ENCODE results near the gene TVP23C. TPM values are rescaled to one million over a fixed set of nuclear protein-coding genes. Genes with fewer than 3 reads are reported as not detected.

The TVP23C gene
- total RNA-seq, 2 experiments from 2014 or later, result 6.5 to 20.3 TPM

DNA sequence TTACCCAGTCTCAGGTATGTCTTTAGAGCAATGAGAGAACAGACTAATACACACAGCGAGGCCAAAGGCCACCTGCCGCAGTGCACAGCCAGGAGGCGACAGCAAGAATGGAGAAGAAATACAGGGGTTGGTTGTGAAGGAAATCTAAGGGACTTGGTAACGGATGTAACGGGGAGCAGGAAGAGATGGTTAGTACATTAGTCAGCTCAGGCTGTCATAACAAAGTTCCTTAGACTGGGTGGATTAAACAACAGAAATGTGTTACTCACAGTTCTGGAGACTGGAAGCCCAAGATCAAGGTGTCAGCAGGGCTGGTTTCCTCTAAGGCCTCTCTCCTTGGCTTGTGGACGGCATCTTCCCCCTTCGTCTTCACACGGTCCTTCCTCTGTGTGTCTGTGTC is 47.1 kb downstream of the TVP23C start:
- no peak overlapping the region for H3K4me2 ChIP-seq (ENCODE audit: low read length)
- BruUV-seq (replicated peaks), result no TSS peak
- ChIA-PET POLR2A (no interaction called here), CTCF (ENCODE audit: unreplicated experiment) (no interaction called here)
- intact Hi-C loops (cut with micrococcal nuclease; ENCODE audit: unreplicated experiment), result no loop called here
- no peaks in the 10 kb centered on the region for H3K36me3 ChIP-seq (ENCODE audit: insufficient read depth, low read length)
- H3K9me3 ChIP-seq (ENCODE audit: low read length), result no peaks in the 10 kb centered on the region
- no peaks in the 10 kb centered on the region for H3K4me1 ChIP-seq (ENCODE audit: insufficient read depth, low read length, poor library complexity, severe bottlenecking)
- H3K4me3 ChIP-seq (ENCODE audit: low read depth, low read length, poor library complexity, severe bottlenecking), result no peak overlapping the region
- H3K9me2 ChIP-seq (ENCODE audit: insufficient read depth, low read length), result no peaks in the 10 kb centered on the region
- no peak for DNase-seq (ENCODE audit: low spot score)
- no peak overlapping the region for H2AFZ ChIP-seq (ENCODE audit: low read length)
- TF ChIP-seq EZH2phosphoT487 (IDR thresholded peaks at IDR 0.05; ENCODE audit: borderline replicate concordance, low read depth, low read length), result no peak
- TF ChIP-seq, protein P1, sequence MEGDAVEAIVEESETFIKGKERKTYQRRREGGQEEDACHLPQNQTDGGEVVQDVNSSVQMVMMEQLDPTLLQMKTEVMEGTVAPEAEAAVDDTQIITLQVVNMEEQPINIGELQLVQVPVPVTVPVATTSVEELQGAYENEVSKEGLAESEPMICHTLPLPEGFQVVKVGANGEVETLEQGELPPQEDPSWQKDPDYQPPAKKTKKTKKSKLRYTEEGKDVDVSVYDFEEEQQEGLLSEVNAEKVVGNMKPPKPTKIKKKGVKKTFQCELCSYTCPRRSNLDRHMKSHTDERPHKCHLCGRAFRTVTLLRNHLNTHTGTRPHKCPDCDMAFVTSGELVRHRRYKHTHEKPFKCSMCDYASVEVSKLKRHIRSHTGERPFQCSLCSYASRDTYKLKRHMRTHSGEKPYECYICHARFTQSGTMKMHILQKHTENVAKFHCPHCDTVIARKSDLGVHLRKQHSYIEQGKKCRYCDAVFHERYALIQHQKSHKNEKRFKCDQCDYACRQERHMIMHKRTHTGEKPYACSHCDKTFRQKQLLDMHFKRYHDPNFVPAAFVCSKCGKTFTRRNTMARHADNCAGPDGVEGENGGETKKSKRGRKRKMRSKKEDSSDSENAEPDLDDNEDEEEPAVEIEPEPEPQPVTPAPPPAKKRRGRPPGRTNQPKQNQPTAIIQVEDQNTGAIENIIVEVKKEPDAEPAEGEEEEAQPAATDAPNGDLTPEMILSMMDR (conservative IDR thresholded peaks at IDR 0.05; ENCODE audit: low read length), result no peak
- no peaks in the 10 kb centered on the region for H4K20me1 ChIP-seq (ENCODE audit: insufficient read depth, low read length)
- H3K79me2 ChIP-seq (ENCODE audit: insufficient read depth, low read depth, low read length), result no peaks in the 10 kb centered on the region
- H3K27ac ChIP-seq (ENCODE audit: low read depth, low read length, poor library complexity, severe bottlenecking), result no peak overlapping the region

DNA sequence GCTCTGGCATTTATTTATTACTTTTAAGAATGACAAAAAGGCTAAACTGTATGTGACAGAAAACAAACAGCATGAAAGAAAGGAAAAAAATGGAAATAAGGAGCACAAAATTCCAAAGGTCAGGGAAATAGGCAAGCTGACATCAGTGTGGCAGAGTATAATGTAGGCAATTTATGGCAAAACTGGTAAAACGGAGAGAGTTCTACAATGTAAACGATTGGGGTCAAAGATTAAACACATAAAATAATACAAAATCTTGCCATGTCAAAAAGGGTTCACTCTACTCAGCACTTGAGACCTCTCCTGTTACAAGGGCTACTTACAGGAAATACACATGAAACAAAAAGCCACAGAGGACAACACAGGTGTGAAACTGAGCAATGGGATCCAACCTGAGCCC is 48.8 kb downstream of the TVP23C start:
- H3K27ac ChIP-seq (ENCODE audit: low read depth, low read length, poor library complexity, severe bottlenecking), result no peak overlapping the region
- no peak overlapping the region for H3K4me3 ChIP-seq (ENCODE audit: low read depth, low read length, poor library complexity, severe bottlenecking)
- no peaks in the 10 kb centered on the region for H3K9me3 ChIP-seq (ENCODE audit: low read length)
- ChIA-PET CTCF (ENCODE audit: unreplicated experiment) (no interaction called here), POLR2A (no interaction called here)
- H3K36me3 ChIP-seq (ENCODE audit: insufficient read depth, low read length), result no peaks in the 10 kb centered on the region
- H3K4me2 ChIP-seq (ENCODE audit: low read length), result no peak overlapping the region
- H3K9me2 ChIP-seq (ENCODE audit: insufficient read depth, low read length), result no peaks in the 10 kb centered on the region
- no peak overlapping the region for H2AFZ ChIP-seq (ENCODE audit: low read length)
- H4K20me1 ChIP-seq (ENCODE audit: insufficient read depth, low read length), result no peaks in the 10 kb centered on the region
- no peaks in the 10 kb centered on the region for H3K79me2 ChIP-seq (ENCODE audit: insufficient read depth, low read depth, low read length)
- DNase-seq (ENCODE audit: low spot score), result no peak
- no TSS peak for BruUV-seq (replicated peaks)
- TF ChIP-seq, protein P1 (conservative IDR thresholded peaks at IDR 0.05; ENCODE audit: low read length), result no peak
- TF ChIP-seq EZH2phosphoT487 (IDR thresholded peaks at IDR 0.05; ENCODE audit: borderline replicate concordance, low read depth, low read length), result no peak
- intact Hi-C loops (cut with micrococcal nuclease; ENCODE audit: unreplicated experiment), result no loop called here
- H3K4me1 ChIP-seq (ENCODE audit: insufficient read depth, low read length, poor library complexity, severe bottlenecking), result no peaks in the 10 kb centered on the region

DNA sequence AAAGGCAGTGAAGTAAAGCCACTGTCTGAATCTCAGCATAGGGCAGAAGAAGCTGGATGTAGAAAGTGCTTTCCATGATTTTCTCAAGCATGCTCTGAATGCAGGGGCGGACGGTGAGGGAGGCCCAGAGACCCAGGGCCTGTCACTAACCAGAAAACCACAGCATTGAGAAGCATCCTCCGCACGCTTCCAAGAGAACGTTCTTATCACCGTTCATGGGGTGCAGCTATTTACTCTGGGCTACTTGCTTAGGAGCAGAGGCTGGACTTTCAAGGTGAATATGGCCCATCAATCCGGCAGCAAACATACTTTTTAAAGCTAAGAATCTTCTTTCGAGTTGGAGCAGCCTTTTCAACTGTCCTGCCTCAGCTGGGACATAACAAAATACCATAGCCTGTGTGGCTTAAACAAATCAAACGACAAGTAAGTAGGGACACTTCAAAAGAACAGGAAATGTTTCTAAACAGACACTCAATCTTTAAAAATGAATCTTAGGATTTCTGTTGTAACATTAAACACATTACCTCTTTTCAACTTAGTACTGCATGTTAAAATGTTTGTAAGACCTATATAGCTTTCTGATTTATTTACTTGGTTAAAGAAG is 49.3 kb downstream of the TVP23C start:
- Histone ChIP-seq H2AFZ (ENCODE audit: low read length) (no peak overlapping the region), H3K9me2 (ENCODE audit: insufficient read depth, low read length) (no peaks in the 10 kb centered on the region), H3K27ac (ENCODE audit: low read depth, low read length, poor library complexity, severe bottlenecking) (no peak overlapping the region), H3K9me3 (ENCODE audit: low read length) (no peaks in the 10 kb centered on the region), H3K4me2 (ENCODE audit: low read length) (no peak overlapping the region), H3K79me2 (ENCODE audit: insufficient read depth, low read depth, low read length) (no peaks in the 10 kb centered on the region), H3K36me3 (ENCODE audit: insufficient read depth, low read length) (no peaks in the 10 kb centered on the region), H3K4me1 (ENCODE audit: insufficient read depth, low read length, poor library complexity, severe bottlenecking) (no peaks in the 10 kb centered on the region), H3K4me3 (ENCODE audit: low read depth, low read length, poor library complexity, severe bottlenecking) (no peak overlapping the region), H4K20me1 (ENCODE audit: insufficient read depth, low read length) (no peaks in the 10 kb centered on the region)
- TF ChIP-seq, protein P1 (conservative IDR thresholded peaks at IDR 0.05; ENCODE audit: low read length), result no peak
- TF ChIP-seq EZH2phosphoT487 (IDR thresholded peaks at IDR 0.05; ENCODE audit: borderline replicate concordance, low read depth, low read length), result no peak
- POLR2A ChIA-PET, result no interaction called here
- DNase-seq (ENCODE audit: low spot score), result no peak
- BruUV-seq (replicated peaks), result no TSS peak
- CTCF ChIA-PET (ENCODE audit: unreplicated experiment), result no interaction called here
- intact Hi-C loops (cut with micrococcal nuclease; ENCODE audit: unreplicated experiment), result no loop called here
